ENCODE measurements around the gene MYO5B.

MYO5B gene

GRCh38 chr18:50006470-50007046 lies 188.4 kb downstream of the MYO5B start:
- DNase-seq: no peak

DNA sequence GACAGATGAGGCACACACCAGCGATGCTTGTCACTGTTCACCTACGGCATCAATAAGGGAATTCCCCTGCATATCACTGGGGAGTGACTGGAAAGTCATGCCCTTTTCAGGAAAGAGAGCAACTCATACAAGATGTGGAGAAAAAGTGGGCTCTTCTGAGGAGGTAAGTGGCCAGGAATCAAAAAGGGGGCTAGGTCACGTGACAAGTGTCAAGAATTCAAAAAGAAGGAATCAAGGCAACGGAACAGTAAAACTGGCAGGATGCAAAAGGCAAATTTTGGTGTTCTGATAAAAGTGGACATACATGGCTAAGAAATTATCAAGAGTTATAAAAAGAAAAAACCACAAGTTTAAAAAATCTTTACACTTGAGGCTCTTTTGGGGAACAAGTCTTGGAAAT lies 190.9 kb downstream of the MYO5B start:
- DNase-seq: no peak

DNA sequence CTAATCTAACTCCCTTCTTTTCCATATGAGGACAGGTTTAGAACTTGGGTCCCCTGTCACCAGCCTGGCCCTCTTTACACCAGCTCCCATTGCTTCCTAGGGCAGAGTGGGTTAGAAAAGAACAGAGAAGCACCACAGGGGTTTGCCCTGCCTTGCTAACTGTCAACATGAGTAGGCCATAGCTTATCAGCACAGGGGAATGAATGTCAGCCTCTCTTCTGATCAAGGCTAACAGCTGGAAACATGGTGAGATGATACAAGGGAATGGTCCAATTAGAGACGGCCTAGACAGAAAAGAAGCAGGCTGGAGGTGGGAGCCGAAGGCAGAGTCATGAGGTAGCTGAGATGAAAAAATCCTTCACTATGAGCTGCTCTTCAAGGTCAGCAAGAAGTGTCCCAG lies 192.2 kb downstream of the MYO5B start:
- no peak for DNase-seq

DNA sequence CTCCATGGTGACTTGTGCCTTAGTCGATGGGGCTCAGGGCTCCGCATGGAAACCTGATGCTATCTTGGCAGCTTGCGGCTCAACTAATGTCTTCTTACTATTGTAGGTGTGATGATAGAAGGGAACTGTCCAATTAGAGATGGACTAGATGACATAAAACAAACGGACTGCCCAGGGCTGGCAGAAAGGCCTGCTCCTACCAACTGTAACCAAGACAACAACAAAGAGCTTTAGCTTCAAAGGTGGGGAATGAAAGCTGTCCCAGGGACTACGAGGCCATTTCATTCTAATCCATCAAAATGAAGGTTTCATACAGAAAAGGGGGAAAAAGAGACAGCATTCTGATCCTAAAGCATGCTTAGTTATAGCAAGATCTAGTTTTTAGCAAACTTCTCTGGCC lies 194.7 kb downstream of the MYO5B start:
- no peak for DNase-seq

- no peak for DNase-seq
Observed at GRCh38 chr18:49999128-49999527, 195.8 kb downstream of the MYO5B start.

- no peak for DNase-seq
Observed at GRCh38 chr18:49997558-49997957, 197.4 kb downstream of the MYO5B start.

DNA sequence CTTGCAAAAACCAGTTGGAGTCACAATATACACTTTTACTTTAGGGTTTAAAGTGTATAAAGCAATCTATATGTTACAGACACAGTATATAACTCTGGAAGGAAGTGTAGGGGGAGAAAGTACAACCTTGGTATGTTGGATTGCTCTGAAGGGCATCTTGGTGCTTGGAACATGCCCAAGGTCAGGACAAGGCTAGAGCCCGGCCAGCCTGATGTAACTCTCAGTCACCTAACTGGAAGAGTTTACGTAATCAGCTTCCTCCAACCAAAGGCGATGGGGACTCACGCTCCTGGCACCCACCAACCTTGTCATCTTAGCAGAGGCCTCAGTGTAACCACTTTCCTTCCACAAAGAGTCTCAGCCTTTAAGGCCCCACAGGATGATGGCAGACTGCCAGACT lies 200.5 kb downstream of the MYO5B start:
- DNase-seq: no peak

DNA sequence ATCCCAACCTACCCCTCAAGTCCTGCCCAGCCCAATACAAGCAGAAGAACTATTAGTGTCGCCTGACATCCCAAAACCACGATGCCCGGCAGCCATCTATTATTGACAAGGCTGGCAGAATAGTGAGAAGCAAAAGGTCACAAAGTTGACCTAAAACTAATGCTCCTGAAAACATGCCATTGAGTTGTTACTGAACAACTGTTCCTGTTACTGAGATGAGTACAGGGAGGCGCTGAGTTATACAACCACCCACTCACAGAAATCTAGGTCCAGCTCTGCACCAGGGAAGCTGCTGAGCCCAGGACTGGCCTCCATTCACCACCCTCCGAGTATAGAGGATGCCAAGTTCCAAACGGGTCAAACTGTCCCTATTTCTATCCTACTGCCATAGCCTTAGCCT lies 201.6 kb downstream of the MYO5B start:
- DNase-seq: no peak

- DNase-seq: no peak
Observed at GRCh38 chr18:49988733-49989132, 206.2 kb downstream of the MYO5B start.

- no peak for DNase-seq
Observed at GRCh38 chr18:49988101-49988500, 206.8 kb downstream of the MYO5B start.

GRCh38 chr18:49985236-49985635 lies 209.7 kb downstream of the MYO5B start:
- no peak for DNase-seq

DNA sequence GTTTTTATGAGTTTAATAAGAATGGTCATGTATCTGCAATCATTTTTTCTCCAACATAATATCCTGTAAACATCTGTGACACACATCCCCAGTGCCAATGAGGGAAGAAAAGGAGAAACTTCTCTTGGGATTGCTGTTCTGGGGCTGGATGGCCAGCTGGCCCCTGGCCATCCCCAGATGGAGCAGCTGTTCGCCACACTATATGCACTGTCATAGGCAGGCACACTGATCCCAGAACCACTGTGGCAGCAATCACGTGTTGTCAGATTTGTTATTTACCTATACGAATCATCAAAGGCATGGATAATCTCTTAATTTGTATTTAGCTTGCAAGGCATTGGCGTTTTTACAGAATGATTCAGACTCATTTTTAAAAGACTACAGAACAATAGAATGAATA lies 214.1 kb downstream of the MYO5B start:
- DNase-seq: peak; percentile 3

GRCh38 chr18:49976795-49977560 lies 218.0 kb downstream of the MYO5B start:
- DNase-seq: no peak

DNA sequence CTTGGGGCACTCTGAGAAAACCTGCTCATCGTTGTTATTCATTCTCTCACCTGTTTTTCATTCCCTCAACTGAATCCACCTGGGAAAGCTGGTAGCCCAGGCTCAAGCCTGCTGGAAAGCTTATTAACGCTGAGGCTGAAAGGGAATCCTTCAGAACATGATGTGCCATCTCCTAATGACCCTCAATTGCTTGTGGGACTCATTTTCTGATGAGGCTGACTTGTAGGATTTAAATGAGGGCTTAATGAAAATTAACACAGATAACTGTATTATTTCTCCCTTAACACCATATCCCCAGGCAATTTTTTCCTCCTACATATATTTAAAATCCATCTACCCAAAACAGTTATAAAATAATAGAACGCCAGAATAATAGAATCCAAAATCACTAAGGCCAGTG lies 218.9 kb downstream of the MYO5B start:
- DNase-seq: no peak

DNA sequence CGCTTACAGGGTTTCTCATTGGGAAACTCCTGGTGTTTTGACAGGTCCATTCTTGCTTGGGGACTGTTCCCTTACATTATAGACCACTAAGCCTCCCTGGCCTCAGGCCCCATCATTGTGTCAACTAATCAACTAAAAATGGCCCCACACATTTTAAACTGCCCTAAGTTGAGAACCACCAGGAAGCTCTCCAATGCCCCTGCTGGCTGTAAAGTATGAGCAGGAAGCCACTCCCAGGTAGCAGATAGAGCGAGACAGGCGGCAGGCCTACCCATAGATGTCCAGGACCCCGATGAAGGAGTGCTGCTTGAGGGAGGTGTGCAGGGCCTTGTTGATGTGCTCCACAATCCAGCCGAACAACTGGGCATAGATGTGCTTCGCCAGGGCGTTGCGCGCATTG lies 220.9 kb downstream of the MYO5B start:
- DNase-seq: no peak

GRCh38 chr18:49973592-49973991 lies 221.4 kb downstream of the MYO5B start:
- no peak for DNase-seq

DNA sequence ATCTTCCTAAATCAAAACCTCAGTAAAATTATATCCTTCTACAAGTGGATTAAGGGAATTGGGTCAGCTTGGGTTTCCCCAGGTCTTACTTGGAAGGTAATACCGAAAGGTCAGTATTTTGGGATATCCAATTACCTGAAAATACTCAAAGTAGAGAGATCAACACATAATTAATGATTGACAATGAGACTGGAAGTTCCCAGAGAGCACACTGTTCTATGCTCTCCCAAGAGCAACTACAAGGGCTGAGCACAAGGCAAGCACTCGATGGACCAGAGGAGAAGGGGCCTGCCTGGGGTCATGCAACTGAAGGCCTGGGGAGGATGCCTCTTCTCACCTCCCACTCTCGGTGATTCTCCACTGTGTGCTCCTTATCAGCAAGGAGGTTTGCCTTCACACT lies 222.4 kb downstream of the MYO5B start:
- no peak for DNase-seq

DNA sequence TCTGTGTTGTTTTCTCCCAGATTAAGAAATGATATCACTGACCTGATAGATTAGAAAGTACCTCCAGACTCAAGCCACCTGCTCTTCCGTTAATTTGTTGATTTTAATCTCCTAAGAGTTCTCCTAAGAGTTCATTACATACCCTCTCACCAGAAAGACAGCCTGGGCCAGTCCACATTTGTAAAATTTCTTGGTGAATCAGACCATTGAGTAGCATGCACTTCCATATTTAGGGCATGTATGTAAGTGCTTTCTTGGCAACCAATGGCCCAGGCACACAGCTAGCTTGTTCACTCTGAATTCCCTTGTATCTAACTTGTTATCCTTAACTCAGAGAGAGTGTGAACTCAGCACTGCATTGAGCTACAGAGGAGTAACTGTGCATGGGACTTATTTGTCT lies 223.5 kb downstream of the MYO5B start:
- no peak for DNase-seq

GRCh38 chr18:49970319-49970718 lies 224.6 kb downstream of the MYO5B start:
- DNase-seq: no peak

DNA sequence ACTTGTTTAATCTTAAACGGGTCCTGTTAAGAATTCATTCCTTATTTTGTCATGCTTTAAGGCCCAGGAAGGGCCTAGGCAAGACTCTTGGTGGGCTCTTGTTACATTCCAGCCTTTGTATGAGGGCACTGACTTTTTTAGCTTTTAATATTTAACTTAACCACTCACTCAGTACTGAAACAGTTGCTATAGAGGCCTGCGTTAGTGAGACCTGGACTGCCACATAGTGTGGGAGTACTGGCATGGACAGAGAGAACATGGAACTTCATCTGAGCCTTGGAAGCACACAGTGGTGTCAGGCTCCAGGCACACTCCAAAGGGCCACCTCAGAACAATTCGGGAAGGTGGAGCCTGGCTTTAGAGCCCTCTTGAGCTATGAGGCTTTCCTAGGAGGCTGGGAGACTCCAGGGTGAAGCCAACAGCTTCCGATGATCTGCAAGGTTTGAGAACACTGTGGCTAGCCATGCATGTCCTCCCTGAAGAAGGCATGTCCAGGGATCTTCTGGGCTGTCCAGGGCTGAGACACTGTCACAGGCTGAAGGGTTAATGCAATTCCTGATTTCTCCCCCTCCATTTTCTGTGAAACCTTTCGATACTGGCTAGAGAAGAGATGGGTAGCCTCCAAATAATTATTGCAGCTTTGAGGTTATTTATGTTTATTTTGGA lies 226.2 kb downstream of the MYO5B start:
- DNase-seq: no peak

- no peak for DNase-seq
Observed at GRCh38 chr18:49967636-49968313, 227.2 kb downstream of the MYO5B start.

GRCh38 chr18:49967171-49967570 lies 227.8 kb downstream of the MYO5B start:
- no peak for DNase-seq

GRCh38 chr18:49966090-49966489 lies 228.9 kb downstream of the MYO5B start:
- DNase-seq: no peak

GRCh38 chr18:49963217-49963616 lies 231.7 kb downstream of the MYO5B start:
- DNase-seq: no peak
